ENCODE measurements around the gene PRX. TPM values are rescaled to one million over a fixed set of nuclear protein-coding genes. Genes with fewer than 3 reads are reported as not detected.
A peak's percentile ranks its signal among the peaks of the same experiment; 100 is the strongest.

PRX gene
- total RNA-seq, 2 donors from 2014 or later, result 3.3 to 6.4 TPM

- H3K27ac ChIP-seq (ENCODE audit: low read depth, low read length), result no peak overlapping the region
- 89 to 90% methylated on average over 12 to 22 of the region's 22 CpGs for WGBS, 2 experiments (ENCODE audit: insufficient coverage in 1 of 2, insufficient read length in 1 of 2)
- DNase-seq, result peak; percentile 48
Observed at GRCh38 chr19:40407714-40408597, 5.2 kb downstream of the PRX start.

GRCh38 chr19:40403262-40403984 lies 9.8 kb downstream of the PRX start:
- no peak overlapping the region for H3K27ac ChIP-seq (ENCODE audit: low read depth, low read length)
- H3K27me3 Mint-ChIP-seq (ENCODE audit: insufficient read depth), result peaks cover 25% of the 10 kb centered on the region

More at GRCh38 chr19:40407714-40408597, 5.2 kb downstream of the PRX start:
- no peaks in the 10 kb centered on the region for H3K9me3 Mint-ChIP-seq
- H3K4me3 Mint-ChIP-seq, result no peak overlapping the region
- Histone ChIP-seq H3K9ac (ENCODE audit: extremely low read depth, low read length, poor library complexity, severe bottlenecking) (no peak overlapping the region), H3K9me3 (ENCODE audit: control insufficient read depth, low read length) (no peaks in the 10 kb centered on the region), H3K4me3 (ENCODE audit: low read length) (no peak overlapping the region), H3K27me3 (ENCODE audit: control insufficient read depth, insufficient read depth, low read length, poor library complexity, severe bottlenecking) (no peaks in the 10 kb centered on the region), H3K36me3 (ENCODE audit: control insufficient read depth, insufficient read depth, low read length) (no peaks in the 10 kb centered on the region), H3K4me1 (ENCODE audit: control insufficient read depth, insufficient read depth, low read length) (no peaks in the 10 kb centered on the region)
- no peak for TF ChIP-seq CTCF (conservative IDR thresholded peaks at IDR 0.05)
- no peak overlapping the region for H3K27ac Mint-ChIP-seq
- no peaks in the 10 kb centered on the region for H3K36me3 Mint-ChIP-seq (ENCODE audit: low read depth)
- H3K27me3 Mint-ChIP-seq (ENCODE audit: insufficient read depth), result peaks cover 2% of the 10 kb centered on the region
- H3K4me1 Mint-ChIP-seq, result peaks cover 1% of the 10 kb centered on the region

More at GRCh38 chr19:40403262-40403984, 9.8 kb downstream of the PRX start:
- H3K27me3 ChIP-seq (ENCODE audit: control insufficient read depth, insufficient read depth, low read length, poor library complexity, severe bottlenecking), result no peaks in the 10 kb centered on the region
- no peaks in the 10 kb centered on the region for H3K36me3 Mint-ChIP-seq (ENCODE audit: low read depth)
- WGBS, 2 experiments (ENCODE audit: insufficient coverage in 1 of 2, insufficient read length in 1 of 2), result 1 to 4% methylated on average over 13 to 38 of the region's 41 CpGs
- peak overlapping the region; percentile 53 for H3K9ac ChIP-seq (ENCODE audit: extremely low read depth, low read length, poor library complexity, severe bottlenecking)
- no peaks in the 10 kb centered on the region for H3K9me3 Mint-ChIP-seq
- DNase-seq, result peak; percentile 100
- peak overlapping the region; percentile 67 for H3K4me3 Mint-ChIP-seq
- peak overlapping the region; percentile 79 for H3K4me3 ChIP-seq (ENCODE audit: low read length)
- peak; percentile 24 for TF ChIP-seq CTCF (conservative IDR thresholded peaks at IDR 0.05)
- H3K36me3 ChIP-seq (ENCODE audit: control insufficient read depth, insufficient read depth, low read length), result no peaks in the 10 kb centered on the region
- H3K9me3 ChIP-seq (ENCODE audit: control insufficient read depth, low read length), result no peaks in the 10 kb centered on the region
- H3K4me1 ChIP-seq (ENCODE audit: control insufficient read depth, insufficient read depth, low read length), result no peaks in the 10 kb centered on the region
- H3K27ac Mint-ChIP-seq, result peak overlapping the region; percentile 90
- no peaks in the 10 kb centered on the region for H3K4me1 Mint-ChIP-seq
